Measurements from ENCODE around the gene AGR2.
"Not testable (repeated sequence)": the region's sequence is repeated elsewhere in the genome, so short reads cannot be mapped to it uniquely, and the experiment has no call there.

The AGR2 gene

DNA sequence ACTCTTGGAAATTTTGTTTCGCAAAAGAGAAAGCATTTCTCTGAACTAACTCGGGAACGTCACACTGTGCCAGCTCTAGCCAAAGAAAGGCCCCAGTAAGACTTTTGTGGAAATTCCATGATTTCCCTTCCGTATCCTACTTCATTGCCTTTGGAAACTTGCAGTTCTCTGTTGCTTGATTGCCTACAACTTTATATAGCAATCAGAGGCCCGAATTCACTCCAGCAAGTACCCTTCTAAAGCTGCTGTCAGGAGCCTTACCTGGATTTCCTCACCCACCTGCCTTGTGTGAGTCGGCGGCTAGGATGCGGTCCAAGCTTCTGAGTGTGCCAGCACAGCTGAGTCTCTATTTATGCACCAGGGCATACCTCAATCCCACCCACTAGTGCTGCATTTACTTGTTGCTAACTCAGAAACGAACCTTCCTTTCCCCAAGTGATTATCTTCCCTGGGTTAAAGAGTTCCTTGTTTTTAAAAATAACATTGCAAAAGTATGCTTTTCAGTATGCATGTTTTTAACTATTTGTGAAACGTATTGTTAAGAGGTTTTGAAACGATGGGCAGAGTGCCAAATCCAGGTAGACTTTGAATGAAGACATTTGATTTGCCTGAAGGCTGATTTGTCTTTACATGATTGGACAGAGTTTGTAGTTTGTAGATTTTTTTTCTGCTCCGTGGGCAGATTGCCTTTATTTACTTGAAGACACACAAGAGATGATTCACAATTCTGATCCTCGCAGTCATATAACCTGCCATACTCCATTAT, at the start of gene AGR2:
Gene AGR2, minus strand, starts transcription at position 326 of the 766 bp plus-strand sequence. CDS start 3,203 bp downstream, outside the sequence.
- ChIA-PET CTCF (interaction anchor here (1.7 kb wide), 1 partner anchor 111 kb away, joined by 3 read pairs; no protein-coding TSS in a partner anchor), POLR2A (no interaction called here)
- no peak for DNase-seq (ENCODE audit: extremely low spot score)
- TF ChIP-seq CTCF (IDR thresholded peaks at IDR 0.05; ENCODE audit: control extremely low read depth, extremely low read depth, low read depth, missing control alignments), result no peak

DNA sequence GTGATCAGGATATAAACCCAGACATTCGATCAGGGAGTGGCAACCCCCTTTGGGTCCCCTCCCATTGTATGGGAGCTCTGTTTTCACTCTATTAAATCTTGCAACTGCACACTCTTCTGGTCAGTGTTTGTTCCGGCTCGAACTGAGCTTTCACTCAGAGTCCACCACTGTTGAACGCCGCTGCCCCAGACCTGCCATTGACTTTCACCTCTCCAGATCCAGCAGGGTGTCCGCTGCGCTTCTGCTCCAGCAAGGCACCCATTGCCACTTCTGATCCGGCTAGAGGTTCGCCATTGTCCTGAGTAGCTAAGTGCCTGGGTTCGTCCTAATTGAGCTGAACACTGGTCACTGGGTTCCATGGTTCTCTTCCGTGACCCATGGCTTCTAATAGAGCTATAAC, 48.4 kb upstream of the AGR2 start:
- DNase-seq (ENCODE audit: extremely low spot score); POLR2A ChIA-PET: not testable (repeated sequence)
- CTCF ChIA-PET, result interaction anchor here (0.9 to 1.6 kb wide), 4 partner anchors 11 to 118 kb away, joined by 3 to 6 read pairs (median 4); no protein-coding TSS in a partner anchor

DNA sequence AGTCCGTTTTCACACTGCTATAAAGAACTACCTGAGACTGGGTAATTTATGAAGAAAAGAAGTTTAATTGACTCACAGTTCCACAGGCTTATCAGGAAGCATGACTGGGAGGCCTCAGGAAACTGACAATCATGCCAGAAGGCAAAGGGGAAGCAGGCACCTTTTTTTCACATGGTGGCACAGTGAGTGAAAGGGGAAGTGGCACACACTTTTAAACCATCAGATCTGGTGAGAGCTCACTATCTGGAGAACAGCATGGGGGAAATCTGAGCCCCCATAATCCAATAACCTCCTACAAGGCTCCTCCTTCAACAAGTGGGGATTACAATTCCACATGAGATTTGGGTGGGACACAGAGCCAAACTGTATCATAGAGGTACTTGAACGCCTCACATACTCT, 47.0 kb upstream of the AGR2 start:
- TF ChIP-seq CTCF (IDR thresholded peaks at IDR 0.05; ENCODE audit: control extremely low read depth, extremely low read depth, low read depth, missing control alignments), result no peak
- DNase-seq (ENCODE audit: extremely low spot score), result no peak
- CTCF ChIA-PET, result interaction anchor here (1.6 kb wide), 1 partner anchor 12 kb away, joined by 4 read pairs; no protein-coding TSS in a partner anchor
- POLR2A ChIA-PET, result no interaction called here

DNA sequence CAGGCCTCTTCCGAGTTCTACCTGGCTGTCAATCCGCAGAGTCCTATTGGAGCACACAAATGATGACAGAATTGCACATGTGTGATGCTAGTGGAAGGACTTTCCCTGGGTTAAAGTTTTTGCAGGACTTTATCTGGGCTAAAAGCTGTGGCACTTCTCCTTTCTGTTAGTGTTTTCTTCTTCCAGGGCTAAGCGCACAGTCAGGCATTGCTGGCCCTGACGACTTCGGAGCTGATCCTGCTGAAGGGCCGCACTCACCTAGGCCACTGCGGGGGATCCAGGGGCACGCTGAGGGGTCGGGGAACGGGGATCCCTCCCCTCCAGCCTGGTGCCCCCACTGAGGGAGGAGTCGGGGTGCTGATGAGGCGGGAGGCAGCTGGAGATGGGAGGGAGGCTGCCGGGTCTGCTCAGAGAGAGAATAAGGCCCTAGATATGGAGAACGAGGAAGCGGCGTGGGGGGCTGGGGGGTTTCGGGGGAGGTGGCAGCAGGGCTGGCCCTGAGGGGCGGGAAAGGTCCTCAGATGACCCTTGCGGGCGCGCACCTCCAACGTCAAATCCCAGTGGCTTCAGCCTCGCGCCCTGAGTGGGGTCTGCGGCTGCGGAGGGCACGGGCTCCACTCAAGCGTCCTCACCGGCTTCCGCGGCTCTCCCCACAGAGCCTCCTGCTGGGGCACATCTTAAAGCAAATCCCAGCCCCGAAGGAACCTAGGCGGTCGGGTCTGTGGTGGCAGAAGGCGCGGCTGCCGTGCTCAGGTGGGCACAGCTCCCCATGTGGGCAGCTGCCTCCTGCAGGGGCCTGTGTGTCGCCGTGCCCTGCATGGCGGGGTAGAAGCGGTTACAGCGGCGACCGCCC, 46.0 kb upstream of the AGR2 start:
- TF ChIP-seq CTCF (IDR thresholded peaks at IDR 0.05; ENCODE audit: control extremely low read depth, extremely low read depth, low read depth, missing control alignments), result no peak
- no peak for DNase-seq (ENCODE audit: extremely low spot score)
- CTCF ChIA-PET, result interaction anchor here (1.4 kb wide), 1 partner anchor 10 kb away, joined by 4 read pairs; no protein-coding TSS in a partner anchor
- POLR2A ChIA-PET, result no interaction called here

GRCh38 chr7:16849296-16850148, 44.7 kb upstream of the AGR2 start:
- POLR2A ChIA-PET, result no interaction called here
- CTCF ChIA-PET, result interaction anchor here (1.4 kb wide), 1 partner anchor 11 kb away, joined by 4 read pairs; no protein-coding TSS in a partner anchor
- no peak for TF ChIP-seq CTCF (IDR thresholded peaks at IDR 0.05; ENCODE audit: control extremely low read depth, extremely low read depth, low read depth, missing control alignments)

DNA sequence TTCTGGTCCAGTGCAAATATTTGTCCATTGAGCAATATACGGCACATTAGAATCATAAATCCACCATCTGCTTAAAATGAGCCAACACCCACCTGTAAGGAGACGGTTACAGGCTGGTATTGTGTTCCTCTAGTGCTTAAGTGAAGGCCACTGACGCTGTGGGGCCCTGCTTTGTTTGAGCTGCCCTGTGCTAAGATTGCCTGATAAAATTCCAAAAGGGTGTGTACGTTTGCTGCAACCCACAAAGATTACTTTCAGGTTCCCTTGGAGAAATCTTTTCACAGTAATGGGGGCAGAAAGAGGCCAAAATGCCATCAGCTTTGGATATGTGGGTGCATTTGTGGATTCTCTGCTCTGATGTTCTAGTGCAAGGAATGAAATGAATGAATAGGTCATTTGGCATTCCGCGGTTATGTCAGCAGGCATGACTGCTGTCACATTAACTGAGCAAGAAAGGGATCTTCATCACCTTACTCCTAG, 42.6 kb upstream of the AGR2 start:
- DNase-seq (ENCODE audit: extremely low spot score), result no peak
- CTCF ChIA-PET, result interaction anchor here (1.1 to 2.7 kb wide), 2 partner anchors 9 to 16 kb away, joined by 3 to 7 read pairs; no protein-coding TSS in a partner anchor
- no peak for TF ChIP-seq CTCF (IDR thresholded peaks at IDR 0.05; ENCODE audit: control extremely low read depth, extremely low read depth, low read depth, missing control alignments)
- POLR2A ChIA-PET, result no interaction called here

More at GRCh38 chr7:16849296-16850148, 44.7 kb upstream of the AGR2 start:
- no peak for DNase-seq (ENCODE audit: extremely low spot score)
